Measurements from ENCODE around the gene ISYNA1. TPM values are rescaled to one million over a fixed set of nuclear protein-coding genes. Genes with fewer than 3 reads are reported as not detected.
"Not testable (repeated sequence)": the region's sequence is repeated elsewhere in the genome, so short reads cannot be mapped to it uniquely, and the experiment has no call there.

Gene ISYNA1
- total RNA-seq, 1 experiment from 2014 or later, result 0.40 TPM

- H3K4me3 ChIP-seq, result peak within 1 kb of the TSS; percentile 77
- peak; percentile 80 for DNase-seq
Measured at GRCh38 chr19:18419195-18419698, 18.7 kb downstream of the ISYNA1 start, which contains the start of gene SSBP4. Gene SSBP4, plus strand, starts transcription at chr19:18419398. Its CDS starts 251 bp downstream, at chr19:18419649.

GRCh38 chr19:18418483-18419194 is 19.3 kb downstream of the ISYNA1 start:
- Histone ChIP-seq H3K4me3 (peak overlapping the region; percentile 77), H3K27me3 (no peaks in the 10 kb centered on the region), H3K9me3 (no peaks in the 10 kb centered on the region), H3K36me3 (peaks cover 26% of the 10 kb centered on the region)
- no peak for DNase-seq

More at GRCh38 chr19:18419195-18419698, 18.7 kb downstream of the ISYNA1 start, which contains the start of gene SSBP4:
- peaks cover 32% of the 10 kb centered on the region for H3K36me3 ChIP-seq
- no peaks in the 10 kb centered on the region for H3K27me3 ChIP-seq
- H3K9me3 ChIP-seq, result no peaks in the 10 kb centered on the region

- H3K9me3 ChIP-seq, result no peaks in the 10 kb centered on the region
- peaks cover 20% of the 10 kb centered on the region for H3K36me3 ChIP-seq
- no peak for DNase-seq
- H3K27me3 ChIP-seq, result no peaks in the 10 kb centered on the region
- no peak overlapping the region; the same call in 1 of the 2 replicates for H3K4me3 ChIP-seq
Measured at GRCh38 chr19:18418029-18418482, 19.9 kb downstream of the ISYNA1 start.

GRCh38 chr19:18417250-18418028 is 20.5 kb downstream of the ISYNA1 start:
- H3K36me3 ChIP-seq, result peaks cover 14% of the 10 kb centered on the region

GRCh38 chr19:18416778-18417249 is 21.1 kb downstream of the ISYNA1 start:
- DNase-seq, result peak; percentile 96
- H3K9me3 ChIP-seq, result no peaks in the 10 kb centered on the region
- peak overlapping the region; percentile 47 for H3K4me3 ChIP-seq
- H3K36me3 ChIP-seq, result peaks cover 7% of the 10 kb centered on the region
- H3K27me3 ChIP-seq, result no peaks in the 10 kb centered on the region

More at GRCh38 chr19:18417250-18418028, 20.5 kb downstream of the ISYNA1 start:
- Histone ChIP-seq H3K27me3 (no peaks in the 10 kb centered on the region), H3K9me3 (no peaks in the 10 kb centered on the region), H3K4me3 (peak overlapping the region; percentile 47)
- DNase-seq, result peak; percentile 97

GRCh38 chr19:18415178-18415867 is 22.6 kb downstream of the ISYNA1 start:
- peaks cover 4% of the 10 kb centered on the region; the same call in 1 of the 2 replicates for H3K36me3 ChIP-seq
- peak; percentile 95 for DNase-seq
- peak overlapping the region; percentile 51 for H3K4me3 ChIP-seq
- H3K27me3 ChIP-seq, result no peaks in the 10 kb centered on the region
- no peaks in the 10 kb centered on the region for H3K9me3 ChIP-seq

- H3K4me3 ChIP-seq, result peak overlapping the region; percentile 51
- no peaks in the 10 kb centered on the region for H3K36me3 ChIP-seq
Measured at GRCh38 chr19:18414504-18415177, 23.3 kb downstream of the ISYNA1 start.

GRCh38 chr19:18412610-18413239 is 25.2 kb downstream of the ISYNA1 start:
- Histone ChIP-seq H3K4me3 (no peak overlapping the region), H3K27me3 (no peaks in the 10 kb centered on the region), H3K36me3 (no peaks in the 10 kb centered on the region), H3K9me3 (no peaks in the 10 kb centered on the region)
- DNase-seq, result no peak

More at GRCh38 chr19:18414504-18415177, 23.3 kb downstream of the ISYNA1 start:
- DNase-seq, result peak; percentile 70
- no peaks in the 10 kb centered on the region for H3K27me3 ChIP-seq
- H3K9me3 ChIP-seq, result no peaks in the 10 kb centered on the region

GRCh38 chr19:18408053-18408476 is 29.9 kb downstream of the ISYNA1 start:
- H3K36me3 ChIP-seq, result no peaks in the 10 kb centered on the region
- no peak for DNase-seq
- no peaks in the 10 kb centered on the region for H3K27me3 ChIP-seq
- no peaks in the 10 kb centered on the region for H3K9me3 ChIP-seq
- H3K4me3 ChIP-seq, result no peak overlapping the region

- no peak overlapping the region for H3K4me3 ChIP-seq
- DNase-seq, result no peak
- H3K9me3 ChIP-seq, result no peaks in the 10 kb centered on the region
- H3K36me3 ChIP-seq, result no peaks in the 10 kb centered on the region
- H3K27me3 ChIP-seq, result no peaks in the 10 kb centered on the region
Measured at GRCh38 chr19:18406749-18407148, 31.2 kb downstream of the ISYNA1 start.

- not testable (repeated sequence) for H3K36me3 ChIP-seq, H3K4me3 ChIP-seq, H3K9me3 ChIP-seq, H3K27me3 ChIP-seq, DNase-seq
Measured at GRCh38 chr19:18405754-18406153, 32.2 kb downstream of the ISYNA1 start.

- DNase-seq, H3K36me3 ChIP-seq, H3K4me3 ChIP-seq, H3K9me3 ChIP-seq, H3K27me3 ChIP-seq: not testable (repeated sequence)
Measured at GRCh38 chr19:18402455-18403248, 35.3 kb downstream of the ISYNA1 start.

GRCh38 chr19:18401580-18402112 is 36.3 kb downstream of the ISYNA1 start:
- Histone ChIP-seq H3K9me3 (peaks cover 2% of the 10 kb centered on the region; the same call in 1 of the 2 replicates), H3K27me3 (no peaks in the 10 kb centered on the region), H3K4me3 (no peak overlapping the region), H3K36me3 (no peaks in the 10 kb centered on the region)
- DNase-seq, result peak; percentile 56

- H3K27me3 ChIP-seq, result no peaks in the 10 kb centered on the region
- peak; percentile 88 for DNase-seq
- H3K4me3 ChIP-seq, result no peak overlapping the region
- no peaks in the 10 kb centered on the region for H3K36me3 ChIP-seq
- H3K9me3 ChIP-seq, result peaks cover 2% of the 10 kb centered on the region; the same call in 1 of the 2 replicates
Measured at GRCh38 chr19:18399008-18399407, 38.9 kb downstream of the ISYNA1 start.
